ENCODE results near the gene HMGA1. TPM values are rescaled to one million over a fixed set of nuclear protein-coding genes. Genes with fewer than 3 reads are reported as not detected.

Gene HMGA1
- total and polyA plus RNA-seq, 2 of the 13 experiments (the other 11 are each of a cell fraction or from before 2014, with no cell fraction given): 117 to 145 TPM

DNA sequence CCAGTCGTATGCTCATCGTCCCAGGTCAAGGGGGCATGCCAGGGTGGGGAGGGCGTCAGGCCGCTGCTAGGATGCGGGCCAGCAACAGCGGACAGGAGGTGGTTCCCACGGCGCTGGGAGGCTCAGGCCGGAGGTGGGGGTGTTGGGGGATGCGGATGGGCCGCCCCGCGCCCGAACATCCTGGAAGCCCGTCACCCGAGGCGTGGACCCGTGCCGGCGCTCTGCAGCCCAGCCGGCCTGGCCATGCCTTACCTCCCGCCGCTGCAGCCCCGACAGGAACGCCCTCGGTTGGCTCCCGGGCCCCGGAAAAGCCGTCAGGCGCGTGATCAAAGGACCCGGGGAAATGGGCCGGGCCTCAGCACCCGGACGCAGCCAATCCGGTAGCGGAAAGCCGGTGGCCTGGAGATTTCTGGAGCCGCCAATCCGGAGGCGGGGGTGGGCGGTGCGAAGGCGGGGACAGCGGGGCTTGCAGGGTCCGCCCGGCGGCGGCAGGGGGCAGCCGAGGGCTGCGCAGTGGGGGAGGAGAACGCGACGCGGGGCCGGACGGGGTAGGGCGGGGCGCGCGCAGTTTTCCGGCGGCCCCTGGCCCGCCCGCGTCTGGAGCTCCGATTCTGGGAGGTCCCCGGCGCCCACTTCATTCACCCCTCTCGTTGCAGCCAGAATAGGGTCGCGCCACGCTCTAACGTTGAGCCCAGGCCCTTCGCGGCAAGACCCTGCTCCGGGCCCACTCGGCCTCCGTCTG is 12.2 kb downstream of the HMGA1 start, which contains the start of gene SMIM29 (continued):
- TF ChIP-seq ZNF713 (CRISPR knock-in tag; IDR thresholded peaks at IDR 0.05): 0 out of 2 replicates have a peak, but pooled peaks have one; percentile 42
- no peak for TF ChIP-seq ZNF577 (CRISPR knock-in tag; IDR thresholded peaks at IDR 0.05; ENCODE audit: borderline replicate concordance, low read depth)
- TF ChIP-seq SRSF4 (IDR thresholded peaks at IDR 0.05; ENCODE audit: low read depth, low read length, poor library complexity, severe bottlenecking): no peak
- TF ChIP-seq MTF1 (CRISPR knock-in tag; IDR thresholded peaks at IDR 0.05): 0 out of 2 replicates have a peak, but pooled peaks have one; percentile 52
- TF ChIP-seq POLR2AphosphoS5 (IDR thresholded peaks at IDR 0.05; ENCODE audit: low read depth, low read length): peak; percentile 57; the same call in 1 of the 2 replicates
- TF ChIP-seq BCL3 (CRISPR knock-in tag; IDR thresholded peaks at IDR 0.05): peak; percentile 46; the same call in 1 of the 2 replicates
- no peak for TF ChIP-seq ZNF382 (CRISPR knock-in tag; IDR thresholded peaks at IDR 0.05; ENCODE audit: borderline replicate concordance)
- peak; percentile 87; the same call in 1 of the 2 replicates for TF ChIP-seq ZNF850 (CRISPR knock-in tag; conservative IDR thresholded peaks at IDR 0.05)
- no peak for TF ChIP-seq ZNF484 (CRISPR knock-in tag; IDR thresholded peaks at IDR 0.05; ENCODE audit: borderline replicate concordance, low read depth)
- TF ChIP-seq ZBTB1 (CRISPR knock-in tag; IDR thresholded peaks at IDR 0.05; ENCODE audit: borderline replicate concordance): no peak
- TF ChIP-seq, protein P1, sequence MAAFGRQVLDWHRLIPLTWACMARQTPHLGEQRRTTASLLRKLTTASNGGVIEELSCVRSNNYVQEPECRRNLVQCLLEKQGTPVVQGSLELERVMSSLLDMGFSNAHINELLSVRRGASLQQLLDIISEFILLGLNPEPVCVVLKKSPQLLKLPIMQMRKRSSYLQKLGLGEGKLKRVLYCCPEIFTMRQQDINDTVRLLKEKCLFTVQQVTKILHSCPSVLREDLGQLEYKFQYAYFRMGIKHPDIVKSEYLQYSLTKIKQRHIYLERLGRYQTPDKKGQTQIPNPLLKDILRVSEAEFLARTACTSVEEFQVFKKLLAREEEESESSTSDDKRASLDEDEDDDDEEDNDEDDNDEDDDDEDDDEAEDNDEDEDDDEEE (CRISPR knock-in tag; IDR thresholded peaks at IDR 0.05): no peak; the same call in 1 of the 2 replicates
- peak; percentile 29 for TF ChIP-seq NFKB2 (CRISPR knock-in tag; IDR thresholded peaks at IDR 0.05; ENCODE audit: borderline replicate concordance)
- no peak for TF ChIP-seq ZNF580 (CRISPR knock-in tag; IDR thresholded peaks at IDR 0.05; ENCODE audit: borderline replicate concordance, low read depth)
- TF ChIP-seq ZNF263 (CRISPR knock-in tag; IDR thresholded peaks at IDR 0.05): peak; percentile 36
- TF ChIP-seq ZNF775 (CRISPR knock-in tag; IDR thresholded peaks at IDR 0.05; ENCODE audit: borderline replicate concordance): no peak
- no peak for TF ChIP-seq ZNF296 (CRISPR knock-in tag; conservative IDR thresholded peaks at IDR 0.05)
- TF ChIP-seq SKI (IDR thresholded peaks at IDR 0.05; ENCODE audit: partially characterized antibody): peak; percentile 64
- TF ChIP-seq BRCA1 (CRISPR knock-in tag; IDR thresholded peaks at IDR 0.05): no peak; the same call in none of the 2 replicates
- TF ChIP-seq CHCHD3 (CRISPR knock-in tag; IDR thresholded peaks at IDR 0.05): no peak
- TF ChIP-seq ZNF143 (CRISPR knock-in tag; IDR thresholded peaks at IDR 0.05): no peak
- peak; percentile 85 for TF ChIP-seq ARHGAP35 (CRISPR knock-in tag; IDR thresholded peaks at IDR 0.05; ENCODE audit: borderline replicate concordance)
- TF ChIP-seq TBX3 (IDR thresholded peaks at IDR 0.05; ENCODE audit: borderline replicate concordance): peak; percentile 32; the same call in 1 of the 2 replicates
- TF ChIP-seq MZF1 (CRISPR knock-in tag; IDR thresholded peaks at IDR 0.05; ENCODE audit: borderline replicate concordance): no peak; the same call in 1 of the 2 replicates
- TF ChIP-seq ZBTB37 (CRISPR knock-in tag; IDR thresholded peaks at IDR 0.05): no peak

All from HepG2 (cell line).